Uterus (tissue), 4 donors: ENCODE results near the gene AQP3. TPM values are rescaled to one million over a fixed set of nuclear protein-coding genes. Genes with fewer than 3 reads are reported as not detected.

ENCODE experiments used
- DNase-seq, 2 donors: peaks; one replicate each; pipeline ENCODE4 v3.0.0-alpha.2; 2019 to 2020
- H3K27ac ChIP-seq, 2 donors: fragments of 200-600 bp; sonication (generic); 1 replicate in 1 of 2; 2 replicates in 1 of 2; pipeline ENCODE4 v1.5.1; 2016 to 2018
- H3K27me3 ChIP-seq, 2 donors: fragments of 200-600 bp; sonication (generic); one replicate each; pipeline ENCODE4 v1.5.1; 2018 to 2019; ENCODE audit warnings: control low read depth in 1 of 2
- H3K36me3 ChIP-seq, 2 donors: fragments of 200-600 bp; sonication (generic); one replicate each; pipeline ENCODE4 v1.5.1; 2019; ENCODE audit warnings: control low read depth in 1 of 2
- H3K4me1 ChIP-seq, 2 donors: fragments of 200-600 bp; sonication (generic); one replicate each; pipeline ENCODE4 v1.5.1; 2018 to 2019; ENCODE audit warnings: control low read depth in 1 of 2
- H3K4me3 ChIP-seq, 2 donors: fragments of 200-600 bp; sonication (generic); 1 replicate in 1 of 2; 2 replicates in 1 of 2; pipeline ENCODE4 v1.5.1; 2018 to 2019; ENCODE audit warnings: mild to moderate bottlenecking in 1 of 2
- H3K9me3 ChIP-seq, 2 donors: fragments of 200-600 bp; sonication (generic); one replicate each; pipeline ENCODE4 v1.5.1; 2019; ENCODE audit warnings: control low read depth in 1 of 2
- CTCF ChIP-seq, 4 experiments: fragments of 200-600 bp in 2 of 4; fragments of 450-650 bp in 2 of 4; sonication (generic) in 2 of 4; IDR thresholded peaks; one replicate each; pipeline ENCODE4 v1.5.1; 2016 to 2019; ENCODE audit warnings: antibody characterized with exemption in 4 of 4, mild to moderate bottlenecking in 2 of 4, moderate library complexity in 1 of 4
- POLR2A ChIP-seq, 2 donors: fragments of 450-650 bp; IDR thresholded peaks; one replicate each; pipeline ENCODE4 v1.6.1; 2016; ENCODE audit warnings: antibody characterized with exemption in 2 of 2, mild to moderate bottlenecking in 1 of 2, moderate library complexity in 1 of 2
- intact Hi-C: fragments of 100-400 bp; cut with DNase I; formaldehyde crosslinking; loops from one replicate; pipeline ENCODE4 v1.15.1; 2023; ENCODE audit warnings: low total_unique reads
- total RNA-seq, 4 donors: library from RNA; depleted of rRNA in 3 of 4; stranded (reverse); fragments of >200 nt in 3 of 4; gene quantifications; one replicate each; pipeline versions ENCODE4 v1.1.0 to v1.2.4, GENCODE V29; 2014 to 2023
- donor health status: DM: yes; HTN: yes; CAD: no.

The AQP3 gene
- total RNA-seq, 4 donors from 2014 or later = 2.8 to 14.4 (median 5.8) TPM; not detected in 1

GRCh38 chr9:33440204-33440603 is 7.2 kb downstream of the AQP3 start:
- intact Hi-C loops = no loop called here
- no peak for DNase-seq
- no peak overlapping the region for H3K27ac ChIP-seq
- H3K4me3 ChIP-seq = no peak overlapping the region
- H3K36me3 ChIP-seq = no peaks in the 10 kb centered on the region
- no peaks in the 10 kb centered on the region for H3K27me3 ChIP-seq
- H3K9me3 ChIP-seq = no peaks in the 10 kb centered on the region
- TF ChIP-seq POLR2A (IDR thresholded peaks at IDR 0.05) = no peak
- TF ChIP-seq CTCF (IDR thresholded peaks at IDR 0.05) = no peak
- no peaks in the 10 kb centered on the region for H3K4me1 ChIP-seq

GRCh38 chr9:33439731-33440130 is 7.7 kb downstream of the AQP3 start:
- H3K4me1 ChIP-seq = no peaks in the 10 kb centered on the region
- H3K4me3 ChIP-seq = no peak overlapping the region
- no peak for DNase-seq
- H3K27me3 ChIP-seq = no peaks in the 10 kb centered on the region
- no peak for TF ChIP-seq CTCF (IDR thresholded peaks at IDR 0.05)
- no peak for TF ChIP-seq POLR2A (IDR thresholded peaks at IDR 0.05)
- no peaks in the 10 kb centered on the region for H3K9me3 ChIP-seq
- intact Hi-C loops = no loop called here
- H3K27ac ChIP-seq = no peak overlapping the region
- no peaks in the 10 kb centered on the region for H3K36me3 ChIP-seq

- Histone ChIP-seq H3K4me1 (no peaks in the 10 kb centered on the region), H3K27me3 (no peaks in the 10 kb centered on the region), H3K27ac (no peak overlapping the region), H3K9me3 (no peaks in the 10 kb centered on the region), H3K4me3 (no peak overlapping the region), H3K36me3 (no peaks in the 10 kb centered on the region)
- intact Hi-C loops = no loop called here
- DNase-seq = no peak
- no peak for TF ChIP-seq CTCF (IDR thresholded peaks at IDR 0.05)
- no peak for TF ChIP-seq POLR2A (IDR thresholded peaks at IDR 0.05)
Observed at GRCh38 chr9:33438926-33439680, 8.3 kb downstream of the AQP3 start.

- Histone ChIP-seq H3K4me1 (no peaks in the 10 kb centered on the region), H3K36me3 (no peaks in the 10 kb centered on the region), H3K9me3 (no peaks in the 10 kb centered on the region), H3K27ac (no peak overlapping the region), H3K27me3 (no peaks in the 10 kb centered on the region), H3K4me3 (no peak overlapping the region)
- TF ChIP-seq POLR2A (IDR thresholded peaks at IDR 0.05) (no peak), CTCF (IDR thresholded peaks at IDR 0.05) (no peak)
- no peak for DNase-seq
- intact Hi-C loops = no loop called here
Observed at GRCh38 chr9:33437898-33438297, 9.5 kb downstream of the AQP3 start.

- DNase-seq = no peak
- no peaks in the 10 kb centered on the region for H3K4me1 ChIP-seq
- no peaks in the 10 kb centered on the region for H3K27me3 ChIP-seq
- H3K27ac ChIP-seq = no peak overlapping the region
- TF ChIP-seq CTCF (IDR thresholded peaks at IDR 0.05) (no peak), POLR2A (IDR thresholded peaks at IDR 0.05) (no peak)
- no peak overlapping the region for H3K4me3 ChIP-seq
- H3K36me3 ChIP-seq = no peaks in the 10 kb centered on the region
- intact Hi-C loops = no loop called here
- H3K9me3 ChIP-seq = no peaks in the 10 kb centered on the region
Observed at GRCh38 chr9:33437205-33437604, 10.2 kb downstream of the AQP3 start.
